ENCODE data around the gene SUFU. TPM values are rescaled to one million over a fixed set of nuclear protein-coding genes. Genes with fewer than 3 reads are reported as not detected.

SUFU gene
- total and polyA plus RNA-seq, 2 of the 8 experiments (the other 6 are each of a cell fraction or from before 2014, with no cell fraction given), result 7.0 to 10.8 TPM

DNA sequence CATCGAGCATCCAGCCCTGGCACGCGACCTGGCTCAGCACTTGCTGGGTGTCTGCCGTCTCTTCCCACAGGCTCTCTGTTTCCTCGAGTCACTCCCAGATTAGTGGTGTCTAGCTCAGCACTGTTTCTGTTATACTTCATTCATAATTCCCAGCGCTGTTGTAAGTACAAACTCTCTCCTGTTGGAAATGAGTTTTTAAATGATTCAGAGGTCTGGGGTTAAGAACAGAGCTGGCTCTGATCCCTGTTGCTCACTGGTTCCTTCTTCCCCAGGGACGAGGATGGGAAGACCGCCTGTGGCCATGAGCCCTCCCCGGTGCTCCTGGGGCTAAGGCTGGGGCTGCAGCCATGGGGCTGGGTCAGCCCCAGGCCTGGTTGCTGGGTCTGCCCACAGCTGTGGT, 35.1 kb upstream of the SUFU start:
- Histone ChIP-seq H3K36me3 (ENCODE audit: control insufficient read depth in 2 of 4, insufficient read depth in 4 of 4, low read length in 3 of 4) (peaks cover 0 to 6% (median 2%) of the 10 kb centered on the region in 4 experiments; a peak in 3 of 8 replicates), H2BK5ac (ENCODE audit: low read depth, low read length) (no peak overlapping the region), H3K27ac (ENCODE audit: low read depth, low read length) (no peak overlapping the region), H3K14ac (ENCODE audit: insufficient read length) (no peak overlapping the region), H3K4me2 (ENCODE audit: insufficient read depth in 1 of 2, low read depth in 2 of 2, low read length in 2 of 2) (no peak overlapping the region), H3K79me2 (ENCODE audit: control insufficient read depth in 1 of 2, insufficient read depth in 2 of 2, low read length in 2 of 2) (no peaks in the 10 kb centered on the region), H3K27me3 (replicated peaks in 1 of 4; ENCODE audit: control insufficient read depth in 3 of 4, extremely low read depth in 1 of 4, insufficient read depth in 3 of 4, low read length in 3 of 4) (no peaks in the 10 kb centered on the region), H2BK15ac (ENCODE audit: low read length) (no peak overlapping the region), H3K4me1 (replicated peaks in 1 of 4; ENCODE audit: control insufficient read depth in 3 of 4, insufficient read depth in 4 of 4, low read length in 3 of 4) (peaks cover 0 to 3% (median 1%) of the 10 kb centered on the region in 4 experiments; a peak in 2 of 7 replicates), H2BK20ac (ENCODE audit: low read length) (no peak overlapping the region), H4K8ac (ENCODE audit: extremely low read depth, insufficient read depth, low read length) (no peak overlapping the region), H2BK120ac (replicated peaks; ENCODE audit: low read depth, low read length) (no peak overlapping the region), H2BK12ac (ENCODE audit: low read depth, low read length) (no peak overlapping the region), H3K79me1 (ENCODE audit: low read depth, low read length) (no peaks in the 10 kb centered on the region), H2AK5ac (ENCODE audit: low read depth, low read length) (no peak overlapping the region), H2AFZ (ENCODE audit: low read length) (no peak overlapping the region), H4K5ac (ENCODE audit: insufficient read length, low read depth, low read length) (no peak overlapping the region), H3K4ac (replicated peaks; ENCODE audit: insufficient read length, low read depth, low read length) (no peak overlapping the region), H3K4me3 (ENCODE audit: extremely low read depth in 1 of 4, insufficient read depth in 2 of 4, low read depth in 3 of 4, low read length in 4 of 4) (no peak overlapping the region), H4K91ac (replicated peaks; ENCODE audit: insufficient read length, low read length) (no peak overlapping the region), H3K18ac (ENCODE audit: extremely low read depth, low read length) (no peak overlapping the region), H3K56ac (replicated peaks; ENCODE audit: insufficient read length, low read depth, low read length) (no peak overlapping the region), H4K20me1 (replicated peaks in 1 of 2; ENCODE audit: control insufficient read depth in 1 of 2, insufficient read depth in 2 of 2, low read length in 2 of 2) (peaks cover 0 to 3% of the 10 kb centered on the region in 2 experiments), H3K9ac (replicated peaks in 1 of 4; ENCODE audit: extremely low read depth in 1 of 4, low read depth in 3 of 4, low read length in 3 of 4) (no peak overlapping the region), H3K23me2 (ENCODE audit: low read depth, low read length) (no peaks in the 10 kb centered on the region), H3K23ac (ENCODE audit: insufficient read length) (no peak overlapping the region), H3K9me3 (ENCODE audit: insufficient read depth in 2 of 2, low read depth in 1 of 2, low read length in 1 of 2) (no peaks in the 10 kb centered on the region)
- 87% methylated on average over 8 of the region's 9 CpGs; no CpG with 5 or more reads in 1 of the 2 experiments for WGBS, 2 experiments (ENCODE audit: extremely low coverage in 1 of 2, insufficient coverage in 1 of 2, insufficient read length in 1 of 2, insufficient replicate concordance in 2 of 2, low coverage in 1 of 2, low lambda C conversion rate in 2 of 2, missing lambda C conversion rate in 1 of 2)
- no peak for TF ChIP-seq TBP (IDR thresholded peaks at IDR 0.05; ENCODE audit: low read depth, low read length)
- no peak for TF ChIP-seq TAF1 (IDR thresholded peaks at IDR 0.05; ENCODE audit: low read depth, low read length)
- no peak for TF ChIP-seq KDM1A (IDR thresholded peaks at IDR 0.05; ENCODE audit: borderline replicate concordance, low read length)
- no peak for TF ChIP-seq BRCA1 (IDR thresholded peaks at IDR 0.05; ENCODE audit: low read depth, low read length)
- FAIRE-seq, result no peak
- CTCF ChIA-PET (ENCODE audit: partially characterized antibody), result interaction anchor here (0.9 to 4.4 kb wide), 7 partner anchors 8 to 127 kb away, joined by 3 to 31 read pairs (median 5); no protein-coding TSS in a partner anchor
- no peak for DNase-seq (ENCODE audit: low read depth in 1 of 2, low spot score in 2 of 2)
- POLR2A ChIA-PET (ENCODE audit: partially characterized antibody), result interaction anchor here (1.2 to 1.3 kb wide), 3 partner anchors 7 to 64 kb away, joined by 3 to 4 read pairs (median 3); no protein-coding TSS in a partner anchor

All from H1 (cell line).